H54 (cell line): ENCODE data around the gene BLVRA.
A peak's percentile ranks its signal among the peaks of the same experiment; 100 is the strongest.
"Not testable (repeated sequence)": the region's sequence is repeated elsewhere in the genome, so short reads cannot be mapped to it uniquely, and the experiment has no call there.

Experiments used
- DNase-seq: peaks from one replicate; pipeline ENCODE4 v3.0.0; 2011; ENCODE audit warnings: low spot score, mixed read lengths; ENCODE audit not compliant: insufficient read length
- FAIRE-seq: peaks from 3 replicates; lab custom pipeline; 2011; peaks lifted over from hg19 to GRCh38; lab: Jason Lieb, UNC
- POLR2A ChIP-seq: IDR thresholded peaks from 2 replicates; pipeline ENCODE4 v1.6.1; 2011; ENCODE audit warnings: low read depth, mild to moderate bottlenecking, low read length

Gene BLVRA

GRCh38 chr7:43824963-43825362 lies 66.5 kb downstream of the BLVRA start:
- FAIRE-seq (no peak), DNase-seq (no peak)
- no peak for TF ChIP-seq POLR2A

GRCh38 chr7:43825391-43825808 lies 66.9 kb downstream of the BLVRA start:
- TF ChIP-seq POLR2A, result no peak
- DNase-seq (no peak), FAIRE-seq (no peak)

GRCh38 chr7:43830917-43831316 lies 72.4 kb downstream of the BLVRA start:
- not testable (repeated sequence) for DNase-seq, FAIRE-seq

DNA sequence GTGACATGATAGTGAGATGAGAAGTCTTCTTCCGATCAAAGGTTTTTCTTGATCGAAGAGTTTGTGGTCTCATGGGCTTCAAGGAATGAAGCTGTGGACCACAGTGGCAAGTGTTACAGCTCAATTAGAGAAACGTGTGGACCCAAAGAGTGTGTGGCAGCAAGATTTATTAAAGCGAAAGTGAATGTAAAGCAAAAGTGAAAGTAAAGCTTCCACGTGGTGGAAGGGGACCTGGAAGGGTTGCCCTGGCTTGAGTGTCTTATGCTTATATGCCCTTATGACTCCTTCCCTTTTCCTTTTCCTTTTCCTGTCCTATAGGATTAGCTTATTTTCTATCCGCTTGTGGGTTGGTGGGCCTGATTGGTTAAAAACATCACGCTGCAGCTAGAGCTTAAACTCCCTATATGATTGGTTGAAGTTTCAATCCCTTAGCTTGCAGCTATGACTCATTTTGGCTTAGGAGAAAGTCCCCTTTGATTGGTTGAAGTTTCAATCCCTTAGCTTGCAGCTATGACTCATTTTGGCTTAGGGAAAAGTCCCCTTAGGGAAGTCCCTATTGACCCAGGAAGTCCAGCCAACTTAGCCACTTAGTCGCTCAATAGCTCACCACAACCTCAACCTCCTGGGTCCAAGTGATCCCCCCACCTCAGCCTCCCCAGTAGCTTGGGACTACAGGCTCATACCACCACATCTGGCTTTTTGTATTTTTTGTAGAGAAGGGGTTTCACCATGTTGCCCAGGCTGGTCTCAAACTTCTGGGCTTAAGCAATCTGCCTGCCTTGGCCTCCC lies 76.2 kb downstream of the BLVRA start:
- no peak for FAIRE-seq
- DNase-seq, result no peak
- no peak for TF ChIP-seq POLR2A

DNA sequence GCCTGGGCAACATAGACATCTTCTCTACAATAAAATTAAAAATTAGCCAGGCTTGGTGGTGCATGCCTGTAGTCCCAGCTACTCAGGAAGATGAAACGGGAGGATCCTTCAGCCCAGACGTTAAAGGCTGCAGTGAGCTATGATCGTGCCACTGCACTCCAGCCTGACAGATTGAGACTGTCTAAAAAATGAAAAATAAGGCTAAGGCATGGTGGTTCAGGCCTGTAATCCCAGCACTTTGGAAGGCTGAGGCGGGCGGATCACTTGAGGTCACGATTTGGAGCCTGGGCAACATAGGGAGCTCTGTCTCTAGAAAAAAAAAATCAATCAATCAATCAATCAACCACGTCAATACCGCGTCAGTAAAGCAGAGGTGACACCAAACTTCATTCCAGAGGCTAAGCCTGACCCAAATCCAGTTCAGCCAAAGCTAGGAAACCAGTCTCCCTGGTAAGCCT lies 79.8 kb downstream of the BLVRA start:
- FAIRE-seq (no peak), DNase-seq (no peak)
- TF ChIP-seq POLR2A, result no peak

DNA sequence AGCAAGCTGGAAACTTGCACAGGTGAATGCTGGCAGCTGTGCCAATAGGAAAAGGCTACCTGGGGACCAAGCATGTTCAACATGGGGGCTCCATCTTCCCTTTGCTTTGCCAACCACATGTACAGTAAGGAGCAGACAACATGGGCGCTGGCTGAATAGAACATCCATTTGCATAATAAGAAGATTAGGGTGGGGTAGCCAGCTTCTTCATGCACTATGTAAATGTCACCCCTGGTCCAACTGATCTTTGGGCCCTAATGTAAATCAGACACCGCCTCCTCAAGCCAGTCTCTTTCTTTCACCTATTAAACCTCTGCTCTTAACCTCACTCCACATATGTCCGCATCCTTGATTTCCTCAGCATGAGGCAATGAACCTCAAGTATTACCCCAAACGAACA lies 84.8 kb downstream of the BLVRA start:
- no peak for DNase-seq
- no peak for TF ChIP-seq POLR2A
- no peak for FAIRE-seq

DNA sequence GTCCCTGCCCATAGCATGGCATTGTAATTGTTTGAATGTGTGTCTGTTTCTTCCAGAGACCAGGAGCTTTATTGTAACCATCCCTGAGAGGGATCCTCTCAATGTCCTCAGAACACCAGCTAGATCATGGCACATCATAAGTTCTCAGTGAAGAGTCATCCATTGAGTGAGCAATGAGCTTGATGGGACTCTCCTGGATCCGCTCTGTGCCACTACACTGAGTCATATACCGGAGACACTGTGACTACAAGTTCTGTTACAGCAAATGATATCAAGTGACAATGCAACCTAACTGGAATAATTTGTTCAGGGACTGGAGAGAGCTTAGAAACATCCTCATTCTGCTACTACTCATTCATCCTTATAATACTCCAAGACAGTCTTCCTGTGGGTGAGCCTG lies 85.8 kb downstream of the BLVRA start:
- no peak for TF ChIP-seq POLR2A

DNA sequence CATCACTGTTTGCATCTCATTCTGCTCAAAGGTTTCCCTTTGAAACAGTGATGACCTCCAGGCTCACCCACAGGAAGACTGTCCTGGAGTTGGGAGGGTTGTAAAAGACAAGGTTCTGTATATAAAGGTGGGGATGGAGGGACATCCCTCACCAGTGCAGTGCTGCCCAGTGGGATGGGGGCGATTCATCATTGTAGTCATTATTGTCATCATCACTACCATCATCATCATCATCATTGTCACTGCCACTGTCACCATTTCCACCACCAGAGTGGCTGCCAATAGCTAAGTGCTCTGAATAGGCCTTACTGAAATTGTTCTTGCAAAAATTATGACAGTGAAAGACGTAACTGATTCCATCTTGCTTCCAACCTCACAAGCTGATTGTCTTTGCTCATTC lies 86.2 kb downstream of the BLVRA start:
- no peak for FAIRE-seq
- TF ChIP-seq POLR2A, result no peak
- DNase-seq, result no peak

More for the DNA sequence above, 85.8 kb downstream of the BLVRA start:
- FAIRE-seq, result no peak
- no peak for DNase-seq

- no peak for TF ChIP-seq POLR2A
- peak; percentile 32 for DNase-seq
- FAIRE-seq, result no peak
Measured at GRCh38 chr7:43847496-43847895, 89.0 kb downstream of the BLVRA start.

DNA sequence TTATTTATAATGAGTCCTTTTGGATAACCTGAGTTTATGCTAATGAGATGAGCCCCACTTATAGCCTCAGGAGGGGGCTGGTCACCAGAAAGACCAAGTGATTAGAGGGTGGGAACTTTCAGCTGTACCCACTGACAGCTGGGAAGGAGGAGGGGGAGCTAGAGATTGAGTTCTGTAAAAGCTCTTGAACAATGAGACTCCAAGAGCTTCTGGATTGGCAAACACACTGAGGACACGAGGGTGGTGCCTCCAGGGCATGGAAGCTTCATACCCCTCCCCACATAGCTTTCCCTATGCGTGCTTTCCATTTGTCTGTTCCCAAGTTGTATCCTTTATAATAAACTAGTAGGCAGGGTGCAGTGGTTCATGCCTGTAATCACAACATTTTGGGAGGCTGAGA lies 90.6 kb downstream of the BLVRA start:
- no peak for TF ChIP-seq POLR2A
- DNase-seq (no peak), FAIRE-seq (no peak)

GRCh38 chr7:43850348-43851116 lies 92.1 kb downstream of the BLVRA start:
- no peak for DNase-seq
- TF ChIP-seq POLR2A, result no peak
- FAIRE-seq, result no peak

DNA sequence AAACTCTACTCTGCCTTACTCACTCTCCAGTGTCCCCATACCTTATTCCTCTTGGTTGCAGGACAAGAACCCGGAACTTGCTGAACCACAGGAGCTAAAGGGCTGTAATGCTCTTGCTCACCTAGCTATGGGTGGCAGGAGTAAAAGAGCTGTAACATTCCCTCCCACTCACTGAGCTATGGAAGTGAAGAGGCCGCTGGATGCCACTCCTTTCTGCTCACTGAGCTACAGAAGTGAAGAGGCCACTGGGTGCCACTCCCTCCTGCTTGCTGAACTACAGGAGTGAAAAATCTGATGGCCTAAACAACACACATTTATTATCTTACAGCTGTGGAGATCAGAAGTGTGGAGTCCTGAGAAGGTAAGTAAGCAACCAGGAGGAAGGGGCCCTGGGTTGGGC lies 93.3 kb downstream of the BLVRA start:
- DNase-seq, result no peak
- FAIRE-seq, result no peak
- TF ChIP-seq POLR2A, result no peak

GRCh38 chr7:43855176-43855575 lies 96.7 kb downstream of the BLVRA start:
- TF ChIP-seq POLR2A, result no peak
- no peak for FAIRE-seq
- DNase-seq, result no peak

DNA sequence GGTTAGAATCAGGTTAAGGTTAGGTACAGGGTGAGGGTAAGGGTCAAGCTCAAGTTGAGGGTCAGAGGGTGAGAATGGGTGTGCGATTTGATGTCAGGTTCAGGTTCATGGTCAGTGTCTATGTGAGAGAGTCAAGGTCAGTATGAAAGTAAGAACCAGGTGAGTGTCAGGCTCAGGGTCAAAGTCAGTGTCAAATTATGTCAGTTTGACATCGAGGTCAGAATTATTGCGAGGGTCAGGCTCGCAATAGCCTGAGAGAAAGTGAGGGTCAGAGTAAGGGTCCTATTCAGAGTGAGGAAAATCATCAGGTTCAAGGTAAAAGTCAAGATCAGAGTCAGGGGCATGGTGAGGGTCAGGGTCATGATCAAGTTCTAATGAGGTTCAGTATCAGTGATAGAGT lies 97.8 kb downstream of the BLVRA start:
- TF ChIP-seq POLR2A, result no peak
- no peak for DNase-seq
- no peak for FAIRE-seq
